ENCODE results near the gene PRPH2. TPM values are rescaled to one million over a fixed set of nuclear protein-coding genes. Genes with fewer than 3 reads are reported as not detected.

Gene PRPH2
- total and polyA plus RNA-seq, 2 experiments from 2014 or later, result 7.3 to 15.0 TPM

DNA sequence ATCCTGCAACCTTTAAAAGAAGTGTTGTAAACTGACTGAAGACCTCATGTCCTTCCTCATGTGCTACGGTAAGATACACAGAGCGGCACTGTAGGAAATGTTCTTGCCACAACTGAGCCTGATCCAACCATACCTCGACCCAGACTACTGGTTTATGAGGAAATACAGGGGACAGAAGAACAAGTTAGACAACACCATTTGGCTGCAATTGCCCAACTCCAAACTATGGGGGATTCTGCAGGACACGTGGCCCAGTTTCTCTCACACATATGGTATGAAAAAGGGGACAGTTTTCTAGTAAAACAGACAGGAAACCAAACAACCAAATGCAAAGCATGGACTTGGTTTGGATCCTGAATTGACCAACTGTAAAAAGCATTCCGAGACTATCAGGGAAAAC, 10.5 kb downstream of the PRPH2 start:
- H3K27ac ChIP-seq, result peak overlapping the region; percentile 99
- no peak overlapping the region for H3K4me3 ChIP-seq
- no peaks in the 10 kb centered on the region for H3K36me3 ChIP-seq
- DNase-seq (ENCODE audit: low read depth in 1 of 2, low spot score in 1 of 2), result no peak
- no peaks in the 10 kb centered on the region for H3K27me3 ChIP-seq
- H3K9me3 ChIP-seq (ENCODE audit: low read depth), result no peaks in the 10 kb centered on the region
- TF ChIP-seq, protein P1, sequence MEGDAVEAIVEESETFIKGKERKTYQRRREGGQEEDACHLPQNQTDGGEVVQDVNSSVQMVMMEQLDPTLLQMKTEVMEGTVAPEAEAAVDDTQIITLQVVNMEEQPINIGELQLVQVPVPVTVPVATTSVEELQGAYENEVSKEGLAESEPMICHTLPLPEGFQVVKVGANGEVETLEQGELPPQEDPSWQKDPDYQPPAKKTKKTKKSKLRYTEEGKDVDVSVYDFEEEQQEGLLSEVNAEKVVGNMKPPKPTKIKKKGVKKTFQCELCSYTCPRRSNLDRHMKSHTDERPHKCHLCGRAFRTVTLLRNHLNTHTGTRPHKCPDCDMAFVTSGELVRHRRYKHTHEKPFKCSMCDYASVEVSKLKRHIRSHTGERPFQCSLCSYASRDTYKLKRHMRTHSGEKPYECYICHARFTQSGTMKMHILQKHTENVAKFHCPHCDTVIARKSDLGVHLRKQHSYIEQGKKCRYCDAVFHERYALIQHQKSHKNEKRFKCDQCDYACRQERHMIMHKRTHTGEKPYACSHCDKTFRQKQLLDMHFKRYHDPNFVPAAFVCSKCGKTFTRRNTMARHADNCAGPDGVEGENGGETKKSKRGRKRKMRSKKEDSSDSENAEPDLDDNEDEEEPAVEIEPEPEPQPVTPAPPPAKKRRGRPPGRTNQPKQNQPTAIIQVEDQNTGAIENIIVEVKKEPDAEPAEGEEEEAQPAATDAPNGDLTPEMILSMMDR (IDR thresholded peaks at IDR 0.05; ENCODE audit: low read depth, low read length), result no peak
- H3K4me1 ChIP-seq (ENCODE audit: low read depth), result peaks cover 17% of the 10 kb centered on the region

DNA sequence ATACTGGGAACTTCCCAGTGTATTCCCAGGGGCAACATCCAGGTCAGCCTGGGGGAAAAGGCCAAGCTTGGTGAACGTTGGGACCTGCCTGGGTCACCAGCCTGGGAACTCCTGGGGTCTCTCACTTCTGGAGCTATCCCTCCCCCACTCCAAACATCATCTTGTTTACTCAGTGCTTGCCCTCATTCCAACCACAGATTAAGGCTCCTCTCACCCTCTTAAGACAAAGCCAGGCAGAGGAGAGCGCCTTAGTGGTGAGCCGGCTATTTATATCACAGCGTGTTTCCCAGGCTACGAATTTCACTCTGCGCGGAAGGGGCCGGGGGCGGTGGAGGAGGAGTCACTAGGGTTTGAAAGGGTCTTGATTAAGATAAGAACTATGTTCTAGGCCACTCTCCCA, 12.1 kb downstream of the PRPH2 start:
- peak; percentile 65 to 82 for DNase-seq (ENCODE audit: low read depth in 1 of 2, low spot score in 1 of 2)
- H3K4me1 ChIP-seq (ENCODE audit: low read depth), result peaks cover 17% of the 10 kb centered on the region
- H3K27me3 ChIP-seq, result no peaks in the 10 kb centered on the region
- no peaks in the 10 kb centered on the region for H3K9me3 ChIP-seq (ENCODE audit: low read depth)
- no peak overlapping the region for H3K4me3 ChIP-seq
- peak overlapping the region; percentile 99 for H3K27ac ChIP-seq
- TF ChIP-seq, protein P1 (IDR thresholded peaks at IDR 0.05; ENCODE audit: low read depth, low read length), result no peak
- H3K36me3 ChIP-seq, result no peaks in the 10 kb centered on the region

DNA sequence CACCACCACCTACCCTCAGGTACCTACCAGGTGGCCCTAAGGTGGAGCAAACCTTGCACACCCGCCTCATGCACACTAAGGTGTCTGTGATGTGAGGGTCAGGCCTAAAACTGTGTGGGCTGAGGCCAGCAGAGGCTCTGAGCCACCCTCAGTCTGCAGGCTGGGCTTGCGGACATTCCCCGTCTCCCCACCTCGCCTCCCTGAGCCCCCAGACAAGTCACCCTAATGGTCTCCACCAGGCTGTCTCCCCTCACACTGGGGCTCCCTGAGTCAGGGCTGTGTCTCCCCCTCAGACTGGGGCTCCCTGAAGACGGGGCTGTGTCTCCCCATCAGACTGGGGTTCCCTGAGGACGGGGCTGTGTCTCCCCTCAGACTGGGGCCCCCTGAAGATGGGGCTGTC, 12.5 kb downstream of the PRPH2 start:
- Histone ChIP-seq H3K36me3 (no peaks in the 10 kb centered on the region), H3K27me3 (no peaks in the 10 kb centered on the region), H3K27ac (peak overlapping the region; percentile 99), H3K9me3 (ENCODE audit: low read depth) (no peaks in the 10 kb centered on the region), H3K4me1 (ENCODE audit: low read depth) (peaks cover 17% of the 10 kb centered on the region), H3K4me3 (no peak overlapping the region)
- no peak for DNase-seq (ENCODE audit: low read depth in 1 of 2, low spot score in 1 of 2)
- TF ChIP-seq, protein P1 (IDR thresholded peaks at IDR 0.05; ENCODE audit: low read depth, low read length), result no peak

DNA sequence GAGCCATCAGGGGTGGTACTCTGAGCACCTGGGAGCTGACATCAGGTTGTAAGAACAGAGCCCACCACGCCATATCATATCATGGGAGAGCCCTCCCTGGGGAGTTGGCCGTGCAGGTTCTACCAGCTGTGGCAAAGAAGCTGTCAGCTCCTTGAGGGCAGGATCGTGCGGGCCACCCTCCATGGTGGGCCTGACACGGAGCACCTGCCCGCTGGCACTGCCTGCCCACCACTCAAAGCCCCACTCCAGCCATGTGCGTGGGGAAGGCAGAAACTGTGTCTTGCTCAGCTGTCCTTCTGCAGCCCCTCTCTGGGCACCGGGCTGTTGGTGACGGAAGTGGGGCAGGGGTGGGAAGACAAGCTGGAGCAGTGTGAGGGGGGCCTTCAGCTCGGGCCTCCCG, 14.3 kb downstream of the PRPH2 start:
- H3K36me3 ChIP-seq, result no peaks in the 10 kb centered on the region
- TF ChIP-seq, protein P1 (IDR thresholded peaks at IDR 0.05; ENCODE audit: low read depth, low read length), result no peak
- H3K4me1 ChIP-seq (ENCODE audit: low read depth), result peaks cover 25% of the 10 kb centered on the region
- DNase-seq (ENCODE audit: low read depth in 1 of 2, low spot score in 1 of 2), result no peak
- H3K9me3 ChIP-seq (ENCODE audit: low read depth), result no peaks in the 10 kb centered on the region
- H3K4me3 ChIP-seq, result no peak overlapping the region
- H3K27ac ChIP-seq, result no peak overlapping the region
- H3K27me3 ChIP-seq, result no peaks in the 10 kb centered on the region

DNA sequence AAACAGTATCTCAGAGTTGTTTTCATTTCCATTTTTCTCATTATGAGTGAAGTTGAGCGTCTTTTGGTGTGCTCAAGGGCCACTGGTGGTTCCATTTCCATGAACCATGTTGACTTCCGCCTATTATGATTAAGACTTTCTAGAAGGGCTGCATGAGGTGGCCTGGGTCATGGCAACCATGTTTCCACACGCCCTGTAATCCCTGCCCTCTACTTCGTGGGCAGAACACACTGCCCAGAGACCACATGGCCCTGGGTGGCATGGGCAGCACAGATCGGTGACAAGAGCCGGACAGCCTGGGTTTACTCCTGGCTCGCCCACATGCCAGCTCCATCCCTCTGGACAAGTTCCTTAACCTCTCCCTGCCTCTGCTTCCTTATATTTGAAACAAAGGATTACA, 14.8 kb downstream of the PRPH2 start:
- H3K27me3 ChIP-seq, result no peaks in the 10 kb centered on the region
- TF ChIP-seq, protein P1 (IDR thresholded peaks at IDR 0.05; ENCODE audit: low read depth, low read length), result no peak
- H3K36me3 ChIP-seq, result no peaks in the 10 kb centered on the region
- H3K4me3 ChIP-seq, result no peak overlapping the region
- DNase-seq (ENCODE audit: low read depth in 1 of 2, low spot score in 1 of 2), result no peak
- no peaks in the 10 kb centered on the region for H3K9me3 ChIP-seq (ENCODE audit: low read depth)
- H3K4me1 ChIP-seq (ENCODE audit: low read depth), result peaks cover 25% of the 10 kb centered on the region
- no peak overlapping the region for H3K27ac ChIP-seq

DNA sequence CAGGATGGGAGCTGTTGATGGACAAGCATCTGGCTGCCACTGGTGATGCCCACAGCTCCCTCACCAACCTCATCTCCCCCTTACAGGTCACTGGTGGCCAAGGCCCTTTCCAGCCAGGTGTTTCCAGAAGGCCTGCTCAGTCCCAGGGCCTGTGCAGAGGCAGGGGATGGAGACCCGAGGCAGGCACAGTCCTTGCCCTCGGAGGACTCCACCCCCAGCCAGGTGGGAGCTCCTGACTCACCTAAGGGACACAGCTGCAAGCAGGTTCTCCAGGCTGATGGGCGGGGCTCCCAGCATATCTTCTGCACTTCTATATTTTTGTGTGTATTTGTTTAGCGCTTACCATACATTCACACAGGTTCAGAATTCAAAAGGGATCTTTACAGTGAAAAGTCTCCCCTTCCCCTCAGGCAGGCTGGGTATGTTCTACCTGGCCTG, 17.4 kb downstream of the PRPH2 start:
- Histone ChIP-seq H3K36me3 (no peaks in the 10 kb centered on the region), H3K27ac (peak overlapping the region; percentile 94), H3K4me1 (ENCODE audit: low read depth) (peaks cover 15% of the 10 kb centered on the region), H3K4me3 (no peak overlapping the region), H3K9me3 (ENCODE audit: low read depth) (no peaks in the 10 kb centered on the region), H3K27me3 (no peaks in the 10 kb centered on the region)
- no peak for DNase-seq (ENCODE audit: low read depth in 1 of 2, low spot score in 1 of 2)
- TF ChIP-seq, protein P1 (IDR thresholded peaks at IDR 0.05; ENCODE audit: low read depth, low read length), result no peak
